Upper lobe of left lung (tissue), 6 donors: Measurements from ENCODE around the gene CD58. TPM values are rescaled to one million over a fixed set of nuclear protein-coding genes. Genes with fewer than 3 reads are reported as not detected.

Experiments used
- ATAC-seq, 2 donors: fragments of 200-7000 bp; cut with Tn5 transposase; one replicate each; pipeline ENCODE4 v1.9.1; 2022; ENCODE audit warnings: mild to moderate bottlenecking in 2 of 2, moderate library complexity in 2 of 2; ENCODE audit not compliant: low FRiP score in 2 of 2
- DNase-seq, 2 donors: peaks; one replicate each; pipeline ENCODE4 v3.0.0-alpha.2; 2019 to 2020
- H3K27ac ChIP-seq, 4 donors: fragments of 200-600 bp; sonication (generic); one replicate each; pipeline ENCODE4 v1.5.1; 2016 to 2019
- H3K27me3 ChIP-seq, 4 donors: fragments of 200-600 bp; sonication (generic); one replicate each; pipeline ENCODE4 v1.5.1; 2017 to 2019
- H3K36me3 ChIP-seq, 4 donors: fragments of 200-600 bp; sonication (generic); one replicate each; pipeline ENCODE4 v1.5.1; 2016 to 2019
- H3K4me1 ChIP-seq, 4 donors: fragments of 200-600 bp; sonication (generic); one replicate each; pipeline ENCODE4 v1.5.1; 2018 to 2019
- H3K4me3 ChIP-seq, 4 donors: fragments of 200-600 bp; sonication (generic); one replicate each; pipeline ENCODE4 v1.5.1; 2017 to 2019; ENCODE audit warnings: mild to moderate bottlenecking in 2 of 4, moderate library complexity in 1 of 4
- H3K9me3 ChIP-seq, 4 donors: fragments of 200-600 bp; sonication (generic); one replicate each; pipeline ENCODE4 v1.5.1; 2018 to 2019
- EP300 ChIP-seq, 4 donors: sonication (generic); formaldehyde crosslinking; IDR thresholded peaks; one replicate each; pipeline ENCODE4 v1.5.1; 2017; ENCODE audit warnings: antibody characterized with exemption in 4 of 4, control low read depth in 2 of 4
- POLR2A ChIP-seq, 4 donors: fragments of 450-650 bp; IDR thresholded peaks; one replicate each; pipeline ENCODE4 v1.5.1; 2016 to 2017; ENCODE audit warnings: antibody characterized with exemption in 4 of 4, mild to moderate bottlenecking in 2 of 4
- POLR2AphosphoS5 ChIP-seq, 2 donors: sonication (generic); formaldehyde crosslinking; IDR thresholded peaks; one replicate each; pipeline ENCODE4 v1.5.1; 2017; ENCODE audit warnings: antibody characterized with exemption in 2 of 2
- WGBS, 2 donors: methylation state at CpG; one replicate each; pipeline ENCODE4 v1.1.5; 2017 to 2018; 5-methylcytosine and 5-hydroxymethylcytosine counted together
- small RNA-seq, 4 donors: library from RNA; depleted of rRNA; stranded (forward); fragments of <200 nt; gene quantifications; one replicate each; pipeline ENCODE3, GENCODE V24; 2016
- total RNA-seq, 6 donors: library from RNA; depleted of rRNA in 4 of 6; stranded (reverse); fragments of >200 nt in 4 of 6; gene quantifications; one replicate each; pipeline versions ENCODE4 v1.1.0 to v1.2.1, GENCODE V29; 2016 to 2021
- TF ChIP-seq, protein P1 (sequence below), 6 experiments: fragments of 450-650 bp in 4 of 6; fragments of 200-600 bp in 2 of 6; sonication (generic) in 2 of 6; IDR thresholded peaks; one replicate each; pipeline ENCODE4 v1.5.1; 2016 to 2019; ENCODE audit warnings: antibody characterized with exemption in 6 of 6
- donor health status: DM: no; HTN: no; CAD: no; lungs with moderate emphysema.
- donor health status: DM: no; HTN: yes; CAD: no; lungs with severe emphysema.

CD58 gene
- total RNA-seq, 6 donors from 2014 or later, result 17.8 to 52.0 (median 32.4) TPM

DNA sequence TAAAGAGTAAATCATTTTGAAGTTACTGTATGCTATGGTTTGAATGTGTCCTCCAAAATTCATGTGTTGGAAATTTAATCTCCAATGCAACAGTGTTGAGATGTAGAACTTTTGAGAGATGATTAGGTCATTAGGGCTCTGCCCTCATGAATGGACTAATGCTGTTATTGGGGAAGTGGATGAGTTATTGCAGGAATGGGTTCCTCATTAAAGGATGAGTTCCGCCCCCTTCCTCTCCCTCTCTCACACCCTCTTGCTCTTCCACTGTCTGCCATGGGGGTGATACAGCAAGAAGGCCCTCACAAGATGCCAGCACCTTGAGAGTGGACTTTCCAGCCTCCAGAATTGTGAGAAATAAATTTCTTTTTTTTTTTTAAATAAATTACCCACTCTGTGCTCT, 100.2 kb downstream of the CD58 start:
- no peaks in the 10 kb centered on the region for H3K27me3 ChIP-seq
- WGBS, 2 donors, result 75% methylated on average over 1 of the region's 1 CpG
- H3K4me3 ChIP-seq, result no peak overlapping the region
- no peaks in the 10 kb centered on the region for H3K9me3 ChIP-seq
- H3K4me1 ChIP-seq, result no peaks in the 10 kb centered on the region
- DNase-seq (no peak), ATAC-seq (peak in 1 of 2 donors; percentile 29)
- H3K27ac ChIP-seq, result no peak overlapping the region
- no peaks in the 10 kb centered on the region for H3K36me3 ChIP-seq
- TF ChIP-seq, protein P1, sequence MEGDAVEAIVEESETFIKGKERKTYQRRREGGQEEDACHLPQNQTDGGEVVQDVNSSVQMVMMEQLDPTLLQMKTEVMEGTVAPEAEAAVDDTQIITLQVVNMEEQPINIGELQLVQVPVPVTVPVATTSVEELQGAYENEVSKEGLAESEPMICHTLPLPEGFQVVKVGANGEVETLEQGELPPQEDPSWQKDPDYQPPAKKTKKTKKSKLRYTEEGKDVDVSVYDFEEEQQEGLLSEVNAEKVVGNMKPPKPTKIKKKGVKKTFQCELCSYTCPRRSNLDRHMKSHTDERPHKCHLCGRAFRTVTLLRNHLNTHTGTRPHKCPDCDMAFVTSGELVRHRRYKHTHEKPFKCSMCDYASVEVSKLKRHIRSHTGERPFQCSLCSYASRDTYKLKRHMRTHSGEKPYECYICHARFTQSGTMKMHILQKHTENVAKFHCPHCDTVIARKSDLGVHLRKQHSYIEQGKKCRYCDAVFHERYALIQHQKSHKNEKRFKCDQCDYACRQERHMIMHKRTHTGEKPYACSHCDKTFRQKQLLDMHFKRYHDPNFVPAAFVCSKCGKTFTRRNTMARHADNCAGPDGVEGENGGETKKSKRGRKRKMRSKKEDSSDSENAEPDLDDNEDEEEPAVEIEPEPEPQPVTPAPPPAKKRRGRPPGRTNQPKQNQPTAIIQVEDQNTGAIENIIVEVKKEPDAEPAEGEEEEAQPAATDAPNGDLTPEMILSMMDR (IDR thresholded peaks at IDR 0.05), result no peak
- no peak for TF ChIP-seq POLR2A (IDR thresholded peaks at IDR 0.05)
- TF ChIP-seq POLR2AphosphoS5 (IDR thresholded peaks at IDR 0.05), result no peak

GRCh38 chr1:116466810-116467557, 103.8 kb downstream of the CD58 start:
- DNase-seq (no peak), ATAC-seq (no peak)
- no peak overlapping the region for H3K27ac ChIP-seq
- H3K36me3 ChIP-seq, result no peaks in the 10 kb centered on the region
- H3K4me3 ChIP-seq, result no peak overlapping the region
- no peaks in the 10 kb centered on the region for H3K4me1 ChIP-seq
- 92 to 95% methylated on average over 2 of the region's 2 CpGs for WGBS, 2 donors
- TF ChIP-seq, protein P1 (IDR thresholded peaks at IDR 0.05), result no peak
- TF ChIP-seq EP300 (IDR thresholded peaks at IDR 0.05) (no peak), POLR2A (IDR thresholded peaks at IDR 0.05) (no peak), POLR2AphosphoS5 (IDR thresholded peaks at IDR 0.05) (no peak)
- H3K27me3 ChIP-seq, result no peaks in the 10 kb centered on the region
- no peaks in the 10 kb centered on the region for H3K9me3 ChIP-seq

DNA sequence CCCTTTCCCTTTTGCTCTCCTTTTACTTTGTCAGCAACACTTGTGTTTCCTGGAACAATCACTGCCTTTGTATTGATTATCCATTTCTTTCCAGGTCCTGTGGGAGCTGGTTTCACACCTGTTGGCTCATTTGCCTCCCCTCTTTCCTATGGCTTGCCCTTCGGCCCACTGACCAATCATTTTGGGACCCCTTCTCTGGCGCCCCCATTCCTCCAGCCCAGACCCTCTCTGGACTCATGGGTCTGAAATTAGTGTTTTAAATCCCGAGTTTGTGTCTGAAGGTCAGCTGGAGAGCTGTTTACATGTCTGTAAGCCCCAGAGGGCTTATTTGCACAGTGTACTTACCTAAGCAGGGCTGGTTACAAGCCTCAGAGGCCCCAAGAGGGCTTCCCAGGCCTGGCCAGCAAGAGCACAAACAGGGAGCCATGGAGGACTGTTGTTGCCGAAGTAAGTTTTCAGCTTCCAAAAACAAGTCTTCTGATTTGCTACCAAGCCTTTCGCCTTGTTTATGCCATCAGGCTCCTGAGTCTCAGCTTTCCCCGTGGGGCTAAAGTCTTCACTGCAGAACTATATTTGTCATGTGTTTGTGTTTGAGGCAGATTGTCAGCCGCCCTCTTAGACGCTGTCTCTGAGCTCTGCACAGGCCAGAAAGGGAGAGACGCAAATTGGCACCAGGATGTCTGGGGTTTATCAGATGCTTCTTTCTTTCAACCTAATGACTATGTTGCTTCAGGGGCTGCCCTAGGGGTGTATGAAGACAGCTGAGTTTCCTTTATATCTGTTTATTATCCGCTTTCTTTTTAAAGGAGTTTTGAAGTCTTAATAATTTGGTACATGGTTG, 104.8 kb downstream of the CD58 start:
- Histone ChIP-seq H3K36me3 (no peaks in the 10 kb centered on the region), H3K4me3 (no peak overlapping the region), H3K27me3 (no peaks in the 10 kb centered on the region), H3K27ac (no peak overlapping the region), H3K9me3 (no peaks in the 10 kb centered on the region), H3K4me1 (no peaks in the 10 kb centered on the region)
- 75 to 79% methylated on average over 10 of the region's 10 CpGs for WGBS, 2 donors
- TF ChIP-seq, protein P1 (IDR thresholded peaks at IDR 0.05), result no peak
- no peak for TF ChIP-seq EP300 (IDR thresholded peaks at IDR 0.05)
- no peak for TF ChIP-seq POLR2A (IDR thresholded peaks at IDR 0.05)
- TF ChIP-seq POLR2AphosphoS5 (IDR thresholded peaks at IDR 0.05), result no peak
- ATAC-seq, result peak in 1 of 2 donors; percentile 11
- DNase-seq, result no peak

DNA sequence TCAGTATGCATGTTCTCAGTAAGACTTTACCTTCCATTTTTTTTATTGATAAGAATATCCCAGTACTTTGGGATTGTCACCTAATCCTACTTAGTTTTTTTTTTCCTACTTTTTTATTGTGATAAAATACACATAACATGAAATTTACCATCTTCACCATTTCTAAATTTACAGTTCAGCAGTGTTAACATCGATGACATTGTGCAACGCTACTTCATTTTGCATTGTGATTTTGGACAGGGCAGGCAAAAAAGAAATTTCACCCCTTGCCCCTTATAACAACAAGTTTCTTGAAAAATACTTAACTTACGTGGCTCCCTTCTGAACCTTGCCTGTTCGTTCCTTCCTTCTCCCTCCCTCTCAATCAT, 105.4 kb downstream of the CD58 start:
- no peak for ATAC-seq
- WGBS, 2 donors, result 91 to 93% methylated on average over 4 of the region's 4 CpGs
- no peaks in the 10 kb centered on the region for H3K36me3 ChIP-seq

More for the DNA sequence above, 105.4 kb downstream of the CD58 start:
- Histone ChIP-seq H3K4me1 (no peaks in the 10 kb centered on the region), H3K27ac (no peak overlapping the region), H3K4me3 (no peak overlapping the region), H3K9me3 (no peaks in the 10 kb centered on the region), H3K27me3 (no peaks in the 10 kb centered on the region)
- no peak for DNase-seq
- TF ChIP-seq POLR2AphosphoS5 (IDR thresholded peaks at IDR 0.05), result no peak
- TF ChIP-seq, protein P1 (IDR thresholded peaks at IDR 0.05), result no peak
- no peak for TF ChIP-seq POLR2A (IDR thresholded peaks at IDR 0.05)
- TF ChIP-seq EP300 (IDR thresholded peaks at IDR 0.05), result no peak

Small RNA genes lying within 50 kb of the gene (small RNA-seq; reads per million reads assigned to genes)
- 0 reads per million in 4 donors for gene MIR548AC

Other genes with a start within 250 kb of the CD58 start
- gene ATP1A1, start 197.8 kb downstream of the CD58 start, total RNA-seq, result 100 to 1,000 TPM; 383 to 829 (median 696) TPM
- 10 to 100 TPM; 15.1 to 28.3 (median 23.7) TPM for gene IGSF3, start 96.7 kb upstream of the CD58 start, total RNA-seq
- gene CD2, start 183.4 kb upstream of the CD58 start, total RNA-seq, result 10 to 100 TPM in 2 of 6 donors, 1 to 10 TPM in 4; 3.8 to 23.5 (median 7.9) TPM